Subcutaneous adipose tissue (tissue), 4 donors: ENCODE data around the gene SLC35F3. TPM values are rescaled to one million over a fixed set of nuclear protein-coding genes. Genes with fewer than 3 reads are reported as not detected.

Source experiments
- total RNA-seq, 4 donors: library from RNA; depleted of rRNA; stranded (reverse); fragments of >200 nt; gene quantifications; one replicate each; pipeline ENCODE4 v1.1.0, GENCODE V29; 2016
- TF ChIP-seq, protein P1 (sequence below): fragments of 450-650 bp; IDR thresholded peaks from one replicate; pipeline ENCODE4 v1.5.1; 2016; ENCODE audit warnings: low read depth, mild to moderate bottlenecking, control low read depth, antibody characterized with exemption, moderate library complexity

SLC35F3 gene
- total RNA-seq, 4 donors from 2014 or later, result 0.44 TPM; not detected in 3

DNA sequence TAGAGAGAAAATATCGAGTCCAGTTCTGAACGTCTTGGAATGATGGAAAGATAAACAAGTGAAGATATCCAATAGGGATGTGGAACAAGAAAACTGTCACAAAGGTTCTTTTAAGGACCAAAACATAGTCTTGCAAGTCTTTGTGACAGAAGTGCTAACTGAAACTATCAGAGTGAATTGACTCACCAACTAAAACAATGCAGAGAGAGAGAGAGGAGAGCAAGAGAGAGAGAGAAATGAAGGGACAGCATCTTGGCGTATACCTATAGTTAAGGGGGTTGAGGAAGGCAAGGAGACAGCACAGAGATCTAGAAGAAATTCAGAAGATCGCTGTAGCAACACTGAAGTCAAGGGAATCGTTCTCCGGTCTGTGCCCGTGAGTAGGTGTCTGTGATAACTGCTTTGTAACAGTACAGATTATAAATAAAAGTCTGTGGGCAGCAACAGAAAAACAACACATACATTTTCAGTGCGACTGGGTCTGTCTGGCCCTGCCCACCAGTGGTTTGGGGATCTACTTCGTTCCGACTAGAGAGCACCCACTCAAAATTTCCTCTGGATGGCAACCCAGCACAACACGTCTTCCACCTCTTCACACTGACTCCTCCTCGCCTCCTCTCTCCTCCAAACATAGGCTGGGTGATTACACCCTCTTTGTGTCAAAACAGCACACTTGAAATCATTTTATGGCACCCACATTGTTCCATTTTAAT, 464.0 kb downstream of the SLC35F3 start:
- TF ChIP-seq, protein P1, sequence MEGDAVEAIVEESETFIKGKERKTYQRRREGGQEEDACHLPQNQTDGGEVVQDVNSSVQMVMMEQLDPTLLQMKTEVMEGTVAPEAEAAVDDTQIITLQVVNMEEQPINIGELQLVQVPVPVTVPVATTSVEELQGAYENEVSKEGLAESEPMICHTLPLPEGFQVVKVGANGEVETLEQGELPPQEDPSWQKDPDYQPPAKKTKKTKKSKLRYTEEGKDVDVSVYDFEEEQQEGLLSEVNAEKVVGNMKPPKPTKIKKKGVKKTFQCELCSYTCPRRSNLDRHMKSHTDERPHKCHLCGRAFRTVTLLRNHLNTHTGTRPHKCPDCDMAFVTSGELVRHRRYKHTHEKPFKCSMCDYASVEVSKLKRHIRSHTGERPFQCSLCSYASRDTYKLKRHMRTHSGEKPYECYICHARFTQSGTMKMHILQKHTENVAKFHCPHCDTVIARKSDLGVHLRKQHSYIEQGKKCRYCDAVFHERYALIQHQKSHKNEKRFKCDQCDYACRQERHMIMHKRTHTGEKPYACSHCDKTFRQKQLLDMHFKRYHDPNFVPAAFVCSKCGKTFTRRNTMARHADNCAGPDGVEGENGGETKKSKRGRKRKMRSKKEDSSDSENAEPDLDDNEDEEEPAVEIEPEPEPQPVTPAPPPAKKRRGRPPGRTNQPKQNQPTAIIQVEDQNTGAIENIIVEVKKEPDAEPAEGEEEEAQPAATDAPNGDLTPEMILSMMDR, result no peak

GRCh38 chr1:234369033-234369430, 464.6 kb downstream of the SLC35F3 start:
- TF ChIP-seq, protein P1, result no peak

DNA sequence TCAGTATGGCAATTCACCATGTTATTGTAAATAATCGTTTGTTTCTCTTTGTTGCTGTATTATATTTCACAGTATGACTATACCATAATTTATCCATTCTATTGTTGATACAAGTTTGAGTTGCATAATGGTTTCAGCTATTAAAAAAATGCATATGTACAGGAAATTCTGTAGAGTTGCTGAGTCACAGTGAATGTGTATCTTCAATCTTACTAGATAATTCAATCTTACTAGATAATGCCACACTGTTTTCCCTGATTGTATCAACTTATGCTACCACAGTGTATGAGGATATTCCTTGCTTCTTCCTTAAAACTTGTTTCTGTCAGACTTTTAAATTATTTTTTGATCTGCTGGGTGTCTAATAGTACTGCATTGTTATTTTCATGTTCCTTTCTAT, 465.3 kb downstream of the SLC35F3 start:
- TF ChIP-seq, protein P1, result no peak

DNA sequence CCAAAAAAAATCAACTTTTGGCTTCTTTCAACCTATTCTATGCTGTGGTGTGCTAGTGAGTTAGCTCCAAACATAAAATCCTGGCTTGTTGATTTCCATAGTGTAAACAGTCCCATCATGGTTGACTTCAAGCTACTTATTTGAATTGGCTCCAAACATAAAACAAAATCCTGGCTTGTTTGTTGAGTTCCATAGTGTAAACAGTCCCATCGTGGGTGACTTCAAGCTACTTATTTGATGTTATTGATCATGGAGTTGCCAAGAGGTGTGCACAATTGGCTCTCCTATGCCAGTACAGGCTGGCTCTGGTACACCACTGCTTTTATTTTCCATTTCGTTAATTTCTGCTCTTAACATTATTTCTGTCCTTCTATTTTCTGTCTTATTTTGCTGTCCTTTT, 466.9 kb downstream of the SLC35F3 start:
- TF ChIP-seq, protein P1, result no peak

- TF ChIP-seq, protein P1, result no peak
Observed at GRCh38 chr1:234372011-234372757, 467.7 kb downstream of the SLC35F3 start.

- TF ChIP-seq, protein P1, result no peak
Observed at GRCh38 chr1:234373064-234373958, 468.8 kb downstream of the SLC35F3 start, which contains the start of gene COA6. Gene COA6 (plus strand): TSS chr1:234373456. CDS start chr1:234373467, 11 bp downstream.

DNA sequence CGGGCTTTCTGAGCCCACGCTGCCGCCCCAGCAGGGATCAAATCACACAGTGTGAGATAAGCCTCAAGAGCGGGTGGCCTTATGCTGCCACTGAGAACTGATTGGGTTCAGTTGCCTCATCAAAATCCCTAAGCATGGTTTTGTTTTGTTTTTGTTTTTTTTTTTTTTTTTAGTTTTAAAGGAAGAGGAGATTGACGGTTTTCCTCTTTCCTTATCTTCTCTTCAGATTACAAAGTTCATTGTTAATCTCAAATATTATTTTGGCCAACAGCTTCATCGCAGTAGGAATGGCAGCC, 469.4 kb downstream of the SLC35F3 start:
- TF ChIP-seq, protein P1, result no peak
